K562 (cell line): ENCODE data around the gene CCR9. TPM values are rescaled to one million over a fixed set of nuclear protein-coding genes. Genes with fewer than 3 reads are reported as not detected.

Source experiments
- ATAC-seq: fragments of 200-7000 bp; cut with Tn5 transposase; 3 replicates; pipeline ENCODE4 v1.9.1; 2020; ENCODE audit warnings: moderate library complexity
- BruUV-seq: library from RNA; stranded (reverse); fragments of 400-500 nt; replicated peaks from 2 replicates; lab custom pipeline; 2021; lab: Mats Ljungman, UMichigan
- CTCF ChIA-PET: fragments of 300-600 bp; formaldehyde crosslinking; extraction: SDS; loops from one replicate; lab custom pipeline; 2021; ENCODE audit warnings: low intra/inter-chr PET ratio; lab: Yijun Ruan, JAX
- POLR2A ChIA-PET: fragments of 300-600, 350-650 bp; sonication (Branson Sonifier 250); formaldehyde crosslinking; extraction: SDS; loops from one replicate; lab custom pipeline; 2021; ENCODE audit warnings: antibody characterized with exemption, inconsistent platforms; lab: Yijun Ruan, JAX
- DNase-seq, 4 experiments: peaks; one replicate each; pipeline versions ENCODE4 v3.0.0 to v3.0.0-alpha.2; 2011 to 2018; ENCODE audit warnings: low spot score in 3 of 4, mixed read lengths in 3 of 4; ENCODE audit errors: extremely low read depth in 1 of 4
- FAIRE-seq: peaks from 2 replicates; lab custom pipeline; 2011; peaks lifted over from hg19 to GRCh38; lab: Jason Lieb, UNC
- H2AFZ ChIP-seq: 2 replicates; pipeline ENCODE4 v1.6.0; 2011; ENCODE audit warnings: low read depth, low read length, control low read depth, inconsistent platforms
- H3K27ac ChIP-seq: fragments of 200-600 bp; 3 replicates; pipeline ENCODE4 v1.8.0; 2011; ENCODE audit warnings: low read depth, mild to moderate bottlenecking, control low read depth, inconsistent platforms, low read length, moderate library complexity, mixed read lengths; ENCODE audit errors: extremely low read depth
- H3K27me3 ChIP-seq, 2 experiments: fragments of 300-600 bp in 1 of 2; 2 replicates in 1 of 2; 3 replicates in 1 of 2; pipeline versions ENCODE4 v1.6.0 to v1.8.0; 2011; ENCODE audit warnings: inconsistent platforms in 2 of 2, low read length in 2 of 2, mild to moderate bottlenecking in 1 of 2, mixed read lengths in 1 of 2, moderate library complexity in 1 of 2; ENCODE audit not compliant: control insufficient read depth in 2 of 2, insufficient read depth in 2 of 2
- H3K36me3 ChIP-seq: fragments of 300-600 bp; 3 replicates; pipeline ENCODE4 v1.8.0; 2011; ENCODE audit warnings: mild to moderate bottlenecking, low read length, inconsistent platforms; ENCODE audit not compliant: control insufficient read depth, insufficient read depth
- H3K4me1 ChIP-seq, 2 experiments: fragments of 200-600 bp in 1 of 2; replicated peaks in 1 of 2; 2 replicates in 1 of 2; 3 replicates in 1 of 2; pipeline versions ENCODE4 v1.5.1 to v1.8.0; 2011; ENCODE audit warnings: inconsistent platforms in 2 of 2, low read length in 2 of 2, mild to moderate bottlenecking in 1 of 2, mixed read lengths in 1 of 2, moderate library complexity in 1 of 2; ENCODE audit not compliant: control insufficient read depth in 2 of 2, insufficient read depth in 2 of 2
- H3K4me2 ChIP-seq: 2 replicates; pipeline ENCODE4 v1.6.1; 2011; ENCODE audit warnings: low read length, control low read depth, inconsistent platforms, mixed read lengths; ENCODE audit not compliant: insufficient read depth
- H3K4me3 ChIP-seq: fragments of 200-600 bp; sonication (generic), shearing (Covaris generic); 2 replicates; pipeline ENCODE4 v1.5.1; 2016; ENCODE audit warnings: control low read depth, inconsistent platforms
- H3K79me2 ChIP-seq: fragments of 200-600 bp; 3 replicates; pipeline ENCODE4 v1.8.0; 2011; ENCODE audit warnings: low read length, inconsistent platforms; ENCODE audit not compliant: control insufficient read depth, insufficient read depth
- H3K9ac ChIP-seq, 2 experiments: 2 replicates each; pipeline versions ENCODE4 v1.6.0 to v1.6.1; 2011; ENCODE audit warnings: low read depth in 2 of 2, low read length in 2 of 2, control low read depth in 1 of 2, inconsistent platforms in 1 of 2, mild to moderate bottlenecking in 1 of 2, mixed read lengths in 1 of 2; ENCODE audit not compliant: insufficient read depth in 1 of 2
- H3K9me1 ChIP-seq: one replicate; pipeline ENCODE4 v1.6.0; 2011; ENCODE audit warnings: inconsistent platforms, mild to moderate bottlenecking, low read length, moderate library complexity; ENCODE audit not compliant: control insufficient read depth, insufficient read depth
- H3K9me3 ChIP-seq: replicated peaks from 2 replicates; pipeline ENCODE4 v1.5.1; 2011; ENCODE audit warnings: low read depth, low read length, inconsistent platforms; ENCODE audit not compliant: control insufficient read depth, insufficient read depth
- H4K20me1 ChIP-seq: replicated peaks from 2 replicates; pipeline ENCODE4 v1.6.1; 2011; ENCODE audit warnings: low read length, inconsistent platforms, mixed read lengths; ENCODE audit not compliant: control insufficient read depth, insufficient read depth
- DIDO1 ChIP-seq: fragments of 450-650 bp; IDR thresholded peaks from 2 replicates; pipeline ENCODE4 v1.6.1; 2016; ENCODE audit warnings: low read depth, missing biosample characterization, missing genetic modification characterization
- ESRRB ChIP-seq: fragments of 250-450 bp; sonication (Bioruptor Pico); IDR thresholded peaks from 2 replicates; pipeline ENCODE4 v1.5.0; 2020; ENCODE audit warnings: mild to moderate bottlenecking, moderate library complexity, borderline replicate concordance
- GATAD2B ChIP-seq: fragments of 450-650 bp; IDR thresholded peaks from 2 replicates; pipeline ENCODE4 v1.6.1; 2017; ENCODE audit warnings: mild to moderate bottlenecking, borderline replicate concordance
- MBD2 ChIP-seq: sonication (generic); IDR thresholded peaks from 2 replicates; pipeline ENCODE4 v1.6.1; 2016; ENCODE audit warnings: low read depth, borderline replicate concordance
- RB1 ChIP-seq: fragments of 450-650 bp; IDR thresholded peaks from 2 replicates; pipeline ENCODE4 v1.6.1; 2017; ENCODE audit warnings: low read depth, mild to moderate bottlenecking
- SREBF2 ChIP-seq: sonication (generic); formaldehyde crosslinking; IDR thresholded peaks from 2 replicates; pipeline ENCODE4 v1.4.0; 2020; ENCODE audit warnings: mild to moderate bottlenecking, missing genetic modification reagents
- STAT5B ChIP-seq: fragments of 250-450 bp; sonication (Bioruptor Pico); IDR thresholded peaks from 2 replicates; pipeline ENCODE4 v1.8.0; 2021; ENCODE audit warnings: mild to moderate bottlenecking, inconsistent platforms
- TRIM24 ChIP-seq, 2 experiments: fragments of 450-650 bp; IDR thresholded peaks; 2 replicates each; pipeline ENCODE4 v1.6.1; 2016
- ZNF143 ChIP-seq: sonication (generic); formaldehyde crosslinking; IDR thresholded peaks from 2 replicates; pipeline ENCODE4 v1.9.0; 2022; ENCODE audit warnings: mild to moderate bottlenecking, missing genetic modification reagents
- ZNF311 ChIP-seq: fragments of 250-450 bp; sonication (Bioruptor Pico); IDR thresholded peaks from 2 replicates; pipeline ENCODE4 v1.4.0; 2020; ENCODE audit warnings: mild to moderate bottlenecking, moderate library complexity
- ZNF41 ChIP-seq: fragments of 250-450 bp; sonication (Bioruptor Pico); conservative IDR thresholded peaks from 2 replicates; pipeline ENCODE4 v1.4.0; 2020; ENCODE audit warnings: mild to moderate bottlenecking
- ZNF609 ChIP-seq: sonication (generic); formaldehyde crosslinking; IDR thresholded peaks from 2 replicates; pipeline ENCODE4 v1.8.1; 2023; ENCODE audit warnings: missing genetic modification reagents, mild to moderate bottlenecking, borderline replicate concordance
- ZNF717 ChIP-seq: fragments of 250-450 bp; sonication (Bioruptor Pico); IDR thresholded peaks from 2 replicates; pipeline ENCODE4 v1.5.0; 2021
- WGBS: fragments of 100-300 bp; shearing (Covaris generic); methylation state at CpG from one replicate; pipeline ENCODE4 v1.1.6; 2016; ENCODE audit warnings: low coverage, mixed read lengths; ENCODE audit not compliant: insufficient coverage; ENCODE audit errors: missing lambda C conversion rate; 5-methylcytosine and 5-hydroxymethylcytosine counted together
- in situ Hi-C: fragments of 300-500 bp; cut with MboI; formaldehyde crosslinking; loops from 4 replicates; pipeline ENCODE4 v1.15.0; 2018; ENCODE audit warnings: inconsistent platforms, mixed read lengths
- intact Hi-C: fragments of 100-400 bp; cut with micrococcal nuclease; formaldehyde crosslinking; loops from 2 replicates; pipeline ENCODE4 v1.14.2; 2022
- polyA plus RNA-seq, 8 experiments: library from polyadenylated mRNA; depleted of rRNA in 4 of 8; stranded (reverse) in 5 of 8; unstranded in 3 of 8; fragments of >200 nt; fragmentation: Nextera tagmentation in 2 of 8; fragmentation: Illumina TruSeq in 1 of 8; extraction: Ambion mirVana in 2 of 8; extraction: Trizol in 1 of 8; gene quantifications; 2 replicates each; pipeline versions ENCODE4 v1.2.1 to v1.2.3, GENCODE V29; 2011 to 2014; ENCODE audit warnings: inconsistent platforms in 1 of 8, missing spikeins in 1 of 8
- total RNA-seq, 7 experiments: library from RNA; depleted of rRNA in 6 of 7; stranded (reverse); fragments of >200 nt in 6 of 7; fragmentation: Illumina TruSeq in 2 of 7; extraction: Trizol in 2 of 7; gene quantifications; 2 replicates each; pipeline versions ENCODE4 v1.2.1 to v1.2.3, GENCODE V29; 2011 to 2021; ENCODE audit warnings: low replicate concordance in 1 of 7
- TF ChIP-seq, protein P1 (sequence below): fragments of 250-450 bp; sonication (Bioruptor Pico); IDR thresholded peaks from 2 replicates; pipeline ENCODE4 v1.5.0; 2021

CCR9 gene
- total and polyA plus RNA-seq, 9 of the 15 experiments (the other 6 are each of a cell fraction or from before 2014, with no cell fraction given), result not detected

GRCh38 chr3:45950686-45951600 is 64.6 kb downstream of the CCR9 start:
- WGBS, result 89% methylated on average over 6 of the region's 6 CpGs
- Histone ChIP-seq H3K4me1 (no peaks in the 10 kb centered on the region), H3K27ac (no peak overlapping the region), H4K20me1 (0 out of 2 replicates have a peak, but pooled peaks cover 9% of the 10 kb centered on the region), H2AFZ (no peak overlapping the region), H3K9ac (no peak overlapping the region), H3K9me3 (no peaks in the 10 kb centered on the region), H3K4me2 (no peak overlapping the region), H3K27me3 (no peaks in the 10 kb centered on the region), H3K79me2 (no peaks in the 10 kb centered on the region), H3K4me3 (no peak overlapping the region), H3K9me1 (peaks cover 9% of the 10 kb centered on the region), H3K36me3 (peaks cover 99% of the 10 kb centered on the region)
- POLR2A ChIA-PET, result interaction anchor here (0.6 to 1.4 kb wide), 3 partner anchors 9 to 871 kb away, joined by 3 read pairs; no protein-coding TSS in a partner anchor
- in situ Hi-C loops, result no loop called here
- ATAC-seq (no peak), DNase-seq (no peak), FAIRE-seq (no peak)
- TF ChIP-seq TRIM24 (IDR thresholded peaks at IDR 0.05) (no peak), RB1 (no peak), ZNF311 (CRISPR knock-in tag) (no peak), MBD2 (no peak), STAT5B (CRISPR knock-in tag) (no peak), ZNF143 (CRISPR knock-in tag) (no peak), ESRRB (CRISPR knock-in tag) (no peak), SREBF2 (no peak), GATAD2B (no peak), ZNF717 (CRISPR knock-in tag) (no peak), ZNF41 (CRISPR knock-in tag) (no peak), ZNF609 (CRISPR knock-in tag) (no peak), DIDO1 (tag) (no peak)
- TF ChIP-seq, protein P1, sequence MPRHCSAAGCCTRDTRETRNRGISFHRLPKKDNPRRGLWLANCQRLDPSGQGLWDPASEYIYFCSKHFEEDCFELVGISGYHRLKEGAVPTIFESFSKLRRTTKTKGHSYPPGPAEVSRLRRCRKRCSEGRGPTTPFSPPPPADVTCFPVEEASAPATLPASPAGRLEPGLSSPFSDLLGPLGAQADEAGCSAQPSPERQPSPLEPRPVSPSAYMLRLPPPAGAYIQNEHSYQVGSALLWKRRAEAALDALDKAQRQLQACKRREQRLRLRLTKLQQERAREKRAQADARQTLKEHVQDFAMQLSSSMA (CRISPR knock-in tag), result no peak
- CTCF ChIA-PET, result interaction anchor here (0.5 to 1.2 kb wide), 2 partner anchors 128 to 130 kb away, joined by 3 read pairs; no protein-coding TSS in a partner anchor
- intact Hi-C loops, result no loop called here
- BruUV-seq, result no TSS peak
